ENCODE data around the gene LYPD6. TPM values are rescaled to one million over a fixed set of nuclear protein-coding genes. Genes with fewer than 3 reads are reported as not detected.

The LYPD6 gene
- total RNA-seq, 1 donor = under 0.01 TPM

- DNase-seq (ENCODE audit: insufficient read length, low spot score, missing footprints) = no peak
- no peaks in the 10 kb centered on the region for H4K20me1 ChIP-seq (ENCODE audit: insufficient read depth, low read length)
- no peak overlapping the region for H3K4me2 ChIP-seq (ENCODE audit: insufficient read depth, low read length)
- H3K79me2 ChIP-seq (ENCODE audit: insufficient read depth, low read length) = no peaks in the 10 kb centered on the region
- H3K9me3 ChIP-seq (ENCODE audit: low read depth, low read length) = no peaks in the 10 kb centered on the region
- no peaks in the 10 kb centered on the region for H3K27me3 ChIP-seq (ENCODE audit: insufficient read depth, low read length)
- no peak overlapping the region for H3K4me3 ChIP-seq (ENCODE audit: insufficient read depth, low read length)
- H3K4me1 ChIP-seq (ENCODE audit: insufficient read depth, low read length) = no peaks in the 10 kb centered on the region
- no peaks in the 10 kb centered on the region for H3K36me3 ChIP-seq (ENCODE audit: insufficient read depth, low read length)
- TF ChIP-seq, protein P1, sequence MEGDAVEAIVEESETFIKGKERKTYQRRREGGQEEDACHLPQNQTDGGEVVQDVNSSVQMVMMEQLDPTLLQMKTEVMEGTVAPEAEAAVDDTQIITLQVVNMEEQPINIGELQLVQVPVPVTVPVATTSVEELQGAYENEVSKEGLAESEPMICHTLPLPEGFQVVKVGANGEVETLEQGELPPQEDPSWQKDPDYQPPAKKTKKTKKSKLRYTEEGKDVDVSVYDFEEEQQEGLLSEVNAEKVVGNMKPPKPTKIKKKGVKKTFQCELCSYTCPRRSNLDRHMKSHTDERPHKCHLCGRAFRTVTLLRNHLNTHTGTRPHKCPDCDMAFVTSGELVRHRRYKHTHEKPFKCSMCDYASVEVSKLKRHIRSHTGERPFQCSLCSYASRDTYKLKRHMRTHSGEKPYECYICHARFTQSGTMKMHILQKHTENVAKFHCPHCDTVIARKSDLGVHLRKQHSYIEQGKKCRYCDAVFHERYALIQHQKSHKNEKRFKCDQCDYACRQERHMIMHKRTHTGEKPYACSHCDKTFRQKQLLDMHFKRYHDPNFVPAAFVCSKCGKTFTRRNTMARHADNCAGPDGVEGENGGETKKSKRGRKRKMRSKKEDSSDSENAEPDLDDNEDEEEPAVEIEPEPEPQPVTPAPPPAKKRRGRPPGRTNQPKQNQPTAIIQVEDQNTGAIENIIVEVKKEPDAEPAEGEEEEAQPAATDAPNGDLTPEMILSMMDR (IDR thresholded peaks at IDR 0.05; ENCODE audit: extremely low read depth, low read depth, low read length) = no peak
- H3K27ac ChIP-seq (ENCODE audit: low read depth, low read length) = no peak overlapping the region
- no peak overlapping the region for H2AFZ ChIP-seq (ENCODE audit: low read length)
Observed at GRCh38 chr2:149428783-149429182, 98.4 kb downstream of the LYPD6 start.

DNA sequence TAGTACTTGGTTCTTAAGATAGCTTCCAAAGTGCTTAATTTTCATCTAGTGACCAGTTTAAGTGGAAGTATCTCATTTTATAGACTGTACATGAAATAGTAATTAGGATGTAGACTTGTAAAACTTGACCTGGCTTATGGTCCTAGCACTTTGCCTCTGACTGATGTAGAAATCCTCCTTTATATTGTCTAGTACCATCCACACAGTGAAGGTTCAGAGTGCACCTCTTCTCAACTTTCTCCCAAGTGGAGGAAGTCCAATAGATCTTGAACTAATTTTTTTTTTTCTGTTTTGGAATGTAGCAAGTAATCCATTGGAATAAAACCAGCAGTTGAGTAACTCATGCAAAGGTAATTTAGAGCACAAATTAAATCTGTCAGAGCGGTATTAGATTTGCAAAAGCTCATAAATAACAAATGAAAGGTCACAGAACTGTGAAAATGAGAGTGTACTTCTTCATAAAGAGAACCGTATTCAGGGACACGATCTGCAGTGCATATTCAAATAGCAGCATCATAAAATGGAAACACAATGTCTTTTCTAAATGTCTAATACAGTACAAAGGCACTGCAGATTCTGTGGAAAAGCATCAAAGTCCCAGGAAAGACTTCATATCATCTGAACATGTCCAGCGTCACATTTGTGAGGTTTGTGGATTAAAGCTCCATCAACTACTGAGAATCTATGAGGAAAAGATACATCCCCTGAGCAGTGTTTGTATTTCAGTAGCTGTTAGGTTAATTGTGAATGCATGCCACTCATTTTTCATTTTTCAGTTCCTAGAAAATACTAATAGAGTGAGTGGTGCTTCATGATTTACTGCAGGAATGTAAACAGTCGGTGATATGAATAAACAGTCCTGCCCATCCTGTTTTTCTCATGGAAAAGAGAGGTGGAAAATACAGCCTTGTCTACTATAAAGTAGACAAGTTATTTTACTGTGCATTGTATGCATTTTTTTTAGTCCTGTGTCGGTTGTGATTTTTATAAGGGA is 100.7 kb downstream of the LYPD6 start:
- no peak for DNase-seq (ENCODE audit: insufficient read length, low spot score, missing footprints)
- Histone ChIP-seq H3K4me1 (ENCODE audit: insufficient read depth, low read length) (no peaks in the 10 kb centered on the region), H4K20me1 (ENCODE audit: insufficient read depth, low read length) (no peaks in the 10 kb centered on the region), H3K4me3 (ENCODE audit: insufficient read depth, low read length) (no peak overlapping the region), H3K27ac (ENCODE audit: low read depth, low read length) (no peak overlapping the region), H3K36me3 (ENCODE audit: insufficient read depth, low read length) (no peaks in the 10 kb centered on the region), H3K27me3 (ENCODE audit: insufficient read depth, low read length) (no peaks in the 10 kb centered on the region), H2AFZ (ENCODE audit: low read length) (no peak overlapping the region), H3K9me3 (ENCODE audit: low read depth, low read length) (no peaks in the 10 kb centered on the region), H3K79me2 (ENCODE audit: insufficient read depth, low read length) (no peaks in the 10 kb centered on the region), H3K4me2 (ENCODE audit: insufficient read depth, low read length) (no peak overlapping the region)
- TF ChIP-seq, protein P1 (IDR thresholded peaks at IDR 0.05; ENCODE audit: extremely low read depth, low read depth, low read length) = no peak

DNA sequence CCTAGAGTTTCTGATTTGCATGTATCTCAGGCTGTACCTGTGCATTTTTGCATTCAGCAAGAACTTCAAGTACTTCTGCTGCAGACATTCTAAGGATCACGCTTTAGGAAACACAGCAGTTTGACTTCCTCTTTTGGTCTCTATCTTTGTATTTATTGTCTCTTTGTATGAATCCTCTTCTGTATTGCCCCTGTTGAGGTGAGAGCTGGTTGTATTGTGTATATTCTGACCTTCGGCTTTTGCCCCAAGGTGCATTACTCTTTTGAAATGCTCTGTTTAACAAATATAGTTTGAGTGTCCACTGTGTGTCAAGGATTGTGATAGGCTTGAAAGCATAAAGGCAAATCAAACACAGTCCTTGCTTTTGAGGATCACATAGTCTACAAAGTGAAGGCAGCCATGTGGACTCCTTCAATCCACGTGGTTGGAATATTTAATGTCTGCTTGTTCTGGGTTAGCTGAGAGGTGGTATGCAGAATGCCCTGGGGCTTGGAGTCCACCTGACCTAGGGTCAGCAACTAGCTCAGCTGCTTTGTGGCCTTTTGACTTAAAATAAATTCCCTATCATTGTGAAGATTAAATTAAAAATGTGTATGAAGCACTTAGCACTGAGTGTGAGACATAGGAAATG is 108.1 kb downstream of the LYPD6 start:
- no peak overlapping the region for H3K4me3 ChIP-seq (ENCODE audit: insufficient read depth, low read length)
- no peak overlapping the region for H3K4me2 ChIP-seq (ENCODE audit: insufficient read depth, low read length)
- no peak overlapping the region for H3K27ac ChIP-seq (ENCODE audit: low read depth, low read length)
- H3K36me3 ChIP-seq (ENCODE audit: insufficient read depth, low read length) = no peaks in the 10 kb centered on the region
- H3K27me3 ChIP-seq (ENCODE audit: insufficient read depth, low read length) = no peaks in the 10 kb centered on the region
- TF ChIP-seq, protein P1 (IDR thresholded peaks at IDR 0.05; ENCODE audit: extremely low read depth, low read depth, low read length) = no peak
- no peaks in the 10 kb centered on the region for H3K9me3 ChIP-seq (ENCODE audit: low read depth, low read length)
- no peaks in the 10 kb centered on the region for H3K79me2 ChIP-seq (ENCODE audit: insufficient read depth, low read length)
- no peak overlapping the region for H2AFZ ChIP-seq (ENCODE audit: low read length)
- no peaks in the 10 kb centered on the region for H3K4me1 ChIP-seq (ENCODE audit: insufficient read depth, low read length)
- H4K20me1 ChIP-seq (ENCODE audit: insufficient read depth, low read length) = no peaks in the 10 kb centered on the region
- no peak for DNase-seq (ENCODE audit: insufficient read length, low spot score, missing footprints)

DNA sequence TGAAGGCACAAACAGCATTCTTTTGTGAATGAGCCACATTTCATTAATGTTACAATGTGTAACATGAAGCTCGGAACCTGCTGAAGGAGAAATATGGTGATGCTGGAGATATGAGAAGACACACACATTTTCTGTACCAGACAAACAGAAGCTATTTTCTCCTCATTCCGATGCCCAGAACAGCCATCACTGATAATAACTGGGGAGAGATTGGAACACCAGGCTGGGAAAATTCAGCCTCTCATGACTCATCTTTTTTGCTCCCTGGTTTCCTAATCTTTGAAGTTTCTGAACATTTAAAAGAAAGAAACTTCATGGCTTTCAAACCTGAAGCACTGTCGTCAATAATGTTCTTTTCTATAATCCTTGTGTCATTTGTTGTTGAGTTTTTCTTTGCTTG is 110.9 kb downstream of the LYPD6 start:
- no peaks in the 10 kb centered on the region for H3K4me1 ChIP-seq (ENCODE audit: insufficient read depth, low read length)
- no peak overlapping the region for H3K27ac ChIP-seq (ENCODE audit: low read depth, low read length)
- H3K36me3 ChIP-seq (ENCODE audit: insufficient read depth, low read length) = no peaks in the 10 kb centered on the region
- H3K79me2 ChIP-seq (ENCODE audit: insufficient read depth, low read length) = no peaks in the 10 kb centered on the region
- no peak for DNase-seq (ENCODE audit: insufficient read length, low spot score, missing footprints)
- TF ChIP-seq, protein P1 (IDR thresholded peaks at IDR 0.05; ENCODE audit: extremely low read depth, low read depth, low read length) = no peak
- no peak overlapping the region for H3K4me3 ChIP-seq (ENCODE audit: insufficient read depth, low read length)
- no peak overlapping the region for H3K4me2 ChIP-seq (ENCODE audit: insufficient read depth, low read length)
- no peak overlapping the region for H2AFZ ChIP-seq (ENCODE audit: low read length)
- no peaks in the 10 kb centered on the region for H3K27me3 ChIP-seq (ENCODE audit: insufficient read depth, low read length)
- no peaks in the 10 kb centered on the region for H3K9me3 ChIP-seq (ENCODE audit: low read depth, low read length)
- H4K20me1 ChIP-seq (ENCODE audit: insufficient read depth, low read length) = no peaks in the 10 kb centered on the region
